OCI-LY3 (cell line): ENCODE measurements around the gene KHNYN.
A peak's percentile ranks its signal among the peaks of the same experiment; 100 is the strongest.

ENCODE experiments used
- H2AFZ ChIP-seq: fragments of 200-600, 300-600 bp; shearing (Covaris generic); 2 replicates; pipeline ENCODE4 v1.6.0; 2014; ENCODE audit warnings: antibody characterized with exemption, low read depth, low read length
- H3K27ac ChIP-seq: fragments of 200-600, 300-600 bp; sonication (generic); 2 replicates; pipeline ENCODE4 v1.5.1; 2014; ENCODE audit warnings: mild to moderate bottlenecking, low read length, moderate library complexity, mixed read lengths
- H3K27me3 ChIP-seq: fragments of 200-600, 300-600 bp; sonication (generic); 2 replicates; pipeline ENCODE4 v1.6.1; 2014; ENCODE audit warnings: low read depth, low read length, mixed read lengths
- H3K36me3 ChIP-seq: fragments of 200-600, 300-600 bp; sonication (generic); replicated peaks from 2 replicates; pipeline ENCODE3; 2014; ENCODE audit warnings: low read depth, low read length, mixed read lengths
- H3K4me1 ChIP-seq: fragments of 300-600, 200-600 bp; sonication (generic); 2 replicates; pipeline ENCODE4 v1.6.1; 2014; ENCODE audit warnings: low read length, mixed read lengths
- H3K4me2 ChIP-seq: fragments of 200-600, 300-600 bp; sonication (generic); 2 replicates; pipeline ENCODE4 v1.6.1; 2014; ENCODE audit warnings: low read length, mixed read lengths
- H3K4me3 ChIP-seq: fragments of 300-600, 200-600 bp; sonication (generic); 2 replicates; pipeline ENCODE4 v1.5.1; 2014; ENCODE audit warnings: antibody characterized with exemption, mild to moderate bottlenecking, low read length, moderate library complexity
- H3K79me2 ChIP-seq: fragments of 300-600, 200-600 bp; shearing (Covaris generic); 2 replicates; pipeline ENCODE4 v1.6.1; 2014; ENCODE audit warnings: mild to moderate bottlenecking, low read length, mixed read lengths
- H3K9ac ChIP-seq: fragments of 300-600, 200-600 bp; shearing (Covaris generic); 2 replicates; pipeline ENCODE4 v1.6.0; 2014; ENCODE audit warnings: mild to moderate bottlenecking, low read length, moderate library complexity
- H3K9me3 ChIP-seq: fragments of 200-600, 300-600 bp; shearing (Covaris generic); 2 replicates; pipeline ENCODE4 v1.6.1; 2014; ENCODE audit warnings: low read length, mixed read lengths; ENCODE audit not compliant: insufficient read depth
- H4K20me1 ChIP-seq: fragments of 200-600, 300-600 bp; sonication (generic); 2 replicates; pipeline ENCODE4 v1.6.1; 2016; ENCODE audit warnings: low read length, mixed read lengths; ENCODE audit not compliant: insufficient read depth
- EZH2phosphoT487 ChIP-seq: fragments of 200-600 bp; shearing (Covaris generic); IDR thresholded peaks from 2 replicates; pipeline ENCODE4 v1.6.1; 2018; ENCODE audit warnings: antibody characterized with exemption, mixed run types, low read depth
- TF ChIP-seq, protein P1 (sequence below): fragments of 200-600, 300-600 bp; sonication (generic); IDR thresholded peaks from 2 replicates; pipeline ENCODE4 v1.5.1; 2014; ENCODE audit warnings: antibody characterized with exemption, low read length, low read depth

Gene KHNYN

DNA sequence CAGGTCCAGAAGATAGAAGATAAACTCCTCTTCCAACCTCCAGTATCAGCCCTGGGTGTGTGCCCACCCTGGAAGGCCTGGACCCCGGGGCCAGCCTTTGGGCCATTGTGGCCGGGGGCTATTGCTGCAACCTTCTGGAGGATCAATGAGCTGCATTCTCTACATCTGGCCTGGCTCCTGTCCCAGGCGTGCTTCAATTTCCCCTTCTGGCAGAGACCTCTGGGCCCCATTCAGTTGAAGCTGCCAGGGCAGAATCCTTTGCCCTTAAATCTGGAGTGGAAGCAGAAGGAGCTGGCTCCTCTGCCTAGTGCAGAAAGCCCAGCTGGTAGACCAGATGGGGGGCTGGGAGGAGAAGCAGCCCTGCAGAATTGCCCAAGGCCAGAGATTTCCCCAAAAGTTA lies 21.0 kb upstream of the KHNYN start:
- Histone ChIP-seq H3K9ac (no peak overlapping the region), H3K27ac (no peak overlapping the region), H3K4me1 (no peaks in the 10 kb centered on the region), H4K20me1 (no peaks in the 10 kb centered on the region), H3K27me3 (peaks cover 16% of the 10 kb centered on the region), H2AFZ (no peak overlapping the region), H3K4me2 (no peak overlapping the region), H3K9me3 (no peaks in the 10 kb centered on the region), H3K4me3 (no peak overlapping the region), H3K36me3 (no peaks in the 10 kb centered on the region), H3K79me2 (no peaks in the 10 kb centered on the region)
- TF ChIP-seq, protein P1, sequence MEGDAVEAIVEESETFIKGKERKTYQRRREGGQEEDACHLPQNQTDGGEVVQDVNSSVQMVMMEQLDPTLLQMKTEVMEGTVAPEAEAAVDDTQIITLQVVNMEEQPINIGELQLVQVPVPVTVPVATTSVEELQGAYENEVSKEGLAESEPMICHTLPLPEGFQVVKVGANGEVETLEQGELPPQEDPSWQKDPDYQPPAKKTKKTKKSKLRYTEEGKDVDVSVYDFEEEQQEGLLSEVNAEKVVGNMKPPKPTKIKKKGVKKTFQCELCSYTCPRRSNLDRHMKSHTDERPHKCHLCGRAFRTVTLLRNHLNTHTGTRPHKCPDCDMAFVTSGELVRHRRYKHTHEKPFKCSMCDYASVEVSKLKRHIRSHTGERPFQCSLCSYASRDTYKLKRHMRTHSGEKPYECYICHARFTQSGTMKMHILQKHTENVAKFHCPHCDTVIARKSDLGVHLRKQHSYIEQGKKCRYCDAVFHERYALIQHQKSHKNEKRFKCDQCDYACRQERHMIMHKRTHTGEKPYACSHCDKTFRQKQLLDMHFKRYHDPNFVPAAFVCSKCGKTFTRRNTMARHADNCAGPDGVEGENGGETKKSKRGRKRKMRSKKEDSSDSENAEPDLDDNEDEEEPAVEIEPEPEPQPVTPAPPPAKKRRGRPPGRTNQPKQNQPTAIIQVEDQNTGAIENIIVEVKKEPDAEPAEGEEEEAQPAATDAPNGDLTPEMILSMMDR = no peak
- no peak for TF ChIP-seq EZH2phosphoT487

DNA sequence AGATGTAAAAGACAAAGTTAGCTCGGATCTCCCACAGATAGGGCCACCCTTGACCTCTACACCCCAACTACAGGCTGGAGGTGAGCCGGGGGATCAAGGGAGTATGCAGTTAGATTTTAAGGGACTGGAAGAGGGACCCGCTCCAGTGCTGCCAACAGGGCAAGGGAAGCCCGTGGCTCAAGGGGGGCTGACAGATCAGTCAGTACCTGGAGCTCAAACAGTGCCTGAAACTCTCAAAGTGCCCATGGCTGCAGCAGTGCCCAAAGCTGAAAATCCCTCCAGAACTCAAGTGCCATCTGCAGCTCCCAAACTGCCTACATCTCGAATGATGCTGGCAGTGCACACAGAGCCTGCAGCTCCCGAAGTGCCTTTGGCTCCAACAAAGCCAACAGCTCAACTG lies 20.6 kb upstream of the KHNYN start:
- no peak overlapping the region for H3K4me2 ChIP-seq
- H4K20me1 ChIP-seq = no peaks in the 10 kb centered on the region
- H3K9me3 ChIP-seq = no peaks in the 10 kb centered on the region
- no peaks in the 10 kb centered on the region for H3K36me3 ChIP-seq
- TF ChIP-seq, protein P1 = no peak
- TF ChIP-seq EZH2phosphoT487 = no peak
- no peak overlapping the region for H2AFZ ChIP-seq
- H3K79me2 ChIP-seq = no peaks in the 10 kb centered on the region
- H3K9ac ChIP-seq = no peak overlapping the region
- H3K4me1 ChIP-seq = no peaks in the 10 kb centered on the region
- H3K27me3 ChIP-seq = peaks cover 14% of the 10 kb centered on the region
- H3K4me3 ChIP-seq = no peak overlapping the region
- H3K27ac ChIP-seq = no peak overlapping the region

DNA sequence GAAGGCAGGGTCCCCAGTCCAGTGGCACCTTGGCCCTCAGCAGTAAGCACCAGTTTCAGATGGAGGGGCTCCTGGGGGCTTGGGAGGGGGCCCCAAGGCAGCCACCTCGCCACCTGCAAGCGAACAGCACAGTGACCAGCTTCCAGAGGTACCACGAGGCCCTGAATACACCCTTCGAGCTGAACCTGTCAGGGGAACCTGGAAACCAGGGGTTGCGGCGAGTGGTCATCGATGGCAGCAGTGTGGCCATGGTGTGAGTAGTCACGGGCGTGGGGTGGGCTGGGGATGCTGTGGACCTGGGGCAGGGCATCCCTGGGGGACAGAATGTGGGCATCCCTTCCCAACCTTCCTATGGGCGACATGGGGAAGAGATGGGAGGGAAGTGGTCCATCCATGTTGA lies 19.8 kb upstream of the KHNYN start:
- H3K9me3 ChIP-seq = no peaks in the 10 kb centered on the region
- H3K27me3 ChIP-seq = peaks cover 8% of the 10 kb centered on the region
- H3K4me2 ChIP-seq = no peak overlapping the region
- no peak overlapping the region for H3K9ac ChIP-seq
- no peak for TF ChIP-seq EZH2phosphoT487
- TF ChIP-seq, protein P1 = no peak
- no peak overlapping the region for H2AFZ ChIP-seq
- no peak overlapping the region for H3K4me3 ChIP-seq
- no peaks in the 10 kb centered on the region for H3K79me2 ChIP-seq
- no peaks in the 10 kb centered on the region for H3K4me1 ChIP-seq
- no peak overlapping the region for H3K27ac ChIP-seq
- no peaks in the 10 kb centered on the region for H3K36me3 ChIP-seq
- no peaks in the 10 kb centered on the region for H4K20me1 ChIP-seq

DNA sequence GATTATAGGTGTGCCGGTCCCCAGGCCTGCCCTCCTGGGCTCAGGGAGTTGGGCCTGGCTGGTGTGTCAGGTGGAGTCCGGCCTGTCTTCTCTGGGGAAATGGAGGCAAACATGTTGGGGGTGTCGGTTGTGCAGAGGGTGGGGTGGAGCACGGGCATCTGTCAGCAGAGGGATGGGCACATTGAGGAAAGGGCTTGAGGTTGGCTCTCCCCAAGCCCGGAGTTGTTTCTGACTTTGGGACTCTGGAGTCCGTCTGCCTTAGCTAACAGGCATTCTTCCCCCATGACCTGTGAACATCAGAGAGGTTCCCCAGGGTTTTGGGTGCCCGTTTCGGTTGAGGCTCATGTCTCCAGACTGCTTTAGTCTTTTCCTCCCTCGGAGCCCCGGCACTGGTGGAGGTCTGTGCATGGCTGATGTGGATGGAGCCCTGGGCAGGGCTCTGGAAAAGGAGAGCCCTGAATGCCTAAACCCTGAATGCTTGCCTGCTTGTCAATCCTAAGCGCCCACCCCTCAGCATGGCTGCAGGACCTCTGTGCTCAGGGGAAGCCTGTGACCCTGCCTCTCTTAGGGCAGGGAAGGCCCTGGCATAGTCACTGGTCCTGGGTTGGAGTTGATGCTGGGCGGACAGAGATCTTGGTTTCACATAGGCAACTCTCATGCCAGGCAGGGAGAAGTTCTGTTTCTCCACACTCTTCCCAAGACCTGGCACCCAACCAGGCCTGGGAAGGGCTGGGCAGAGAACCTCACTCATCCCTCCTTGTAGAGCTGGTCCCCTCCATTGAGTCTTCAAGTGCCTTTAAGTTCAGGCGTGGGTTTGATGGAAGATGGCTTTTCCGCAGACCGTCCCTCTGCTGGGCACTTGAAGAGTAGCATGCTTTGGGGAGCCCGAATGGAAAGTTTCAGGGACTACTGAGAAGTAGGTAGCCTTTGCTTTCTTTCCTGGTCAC lies 18.0 kb upstream of the KHNYN start:
- 0 out of 2 replicates have a peak overlapping the region, but pooled peaks have one; percentile 38 for H2AFZ ChIP-seq
- no peak overlapping the region for H3K4me3 ChIP-seq
- H3K9me3 ChIP-seq = no peaks in the 10 kb centered on the region
- no peak for TF ChIP-seq EZH2phosphoT487
- TF ChIP-seq, protein P1 = peak; percentile 72
- no peak overlapping the region for H3K9ac ChIP-seq
- H3K79me2 ChIP-seq = no peaks in the 10 kb centered on the region
- H3K4me2 ChIP-seq = peak overlapping the region; percentile 28
- no peak overlapping the region for H3K27ac ChIP-seq
- no peaks in the 10 kb centered on the region for H3K36me3 ChIP-seq
- peaks cover 8% of the 10 kb centered on the region for H3K27me3 ChIP-seq
- no peaks in the 10 kb centered on the region for H4K20me1 ChIP-seq
- no peaks in the 10 kb centered on the region for H3K4me1 ChIP-seq
